Testis (tissue), 3 donors: ENCODE data around the gene ALS2CL. TPM values are rescaled to one million over a fixed set of nuclear protein-coding genes. Genes with fewer than 3 reads are reported as not detected.

ENCODE experiments used
- DNase-seq: peaks from one replicate; pipeline ENCODE4 v3.0.0-alpha.2; 2019
- H3K27ac ChIP-seq, 2 donors: fragments of 200-600 bp; sonication (generic); one replicate each; pipeline ENCODE4 v1.5.1; 2019
- H3K27me3 ChIP-seq: fragments of 200-600 bp; sonication (generic); one replicate; pipeline ENCODE4 v1.5.1; 2019
- H3K36me3 ChIP-seq: fragments of 200-600 bp; sonication (generic); one replicate; pipeline ENCODE4 v1.5.1; 2017; ENCODE audit warnings: low read depth; ENCODE audit errors: missing control alignments
- H3K4me1 ChIP-seq: fragments of 200-600 bp; sonication (generic); one replicate; pipeline ENCODE4 v1.5.1; 2019
- H3K4me3 ChIP-seq, 2 donors: fragments of 200-600 bp; sonication (generic); one replicate each; pipeline ENCODE4 v1.5.1; 2017 to 2019
- H3K9me3 ChIP-seq: fragments of 200-600 bp; sonication (generic); one replicate; pipeline ENCODE4 v1.5.1; 2017
- POLR2A ChIP-seq: fragments of 450-650 bp; IDR thresholded peaks from one replicate; pipeline ENCODE4 v1.6.1; 2017; ENCODE audit warnings: antibody characterized with exemption, mild to moderate bottlenecking, moderate library complexity
- WGBS, 2 donors: methylation state at CpG; one replicate each; pipeline ENCODE4 v1.1.5; 2018; 5-methylcytosine and 5-hydroxymethylcytosine counted together
- intact Hi-C: fragments of 100-400 bp; cut with DNase I; formaldehyde crosslinking; loops from one replicate; pipeline ENCODE4 v1.15.1; 2023; ENCODE audit warnings: low total_unique reads
- polyA plus RNA-seq: library from polyadenylated mRNA; stranded (reverse); fragments of 350-450 nt; fragmentation: Illumina TruSeq; extraction: RNeasy Lipid Tissue Mini Kit (QIAGEN cat#74804); gene quantifications from one replicate; pipeline ENCODE4 v1.2.3, GENCODE V29; 2014; ENCODE audit warnings: low read depth, low replicate concordance; ENCODE audit not compliant: insufficient read depth
- total RNA-seq, 2 donors: library from RNA; depleted of rRNA; stranded (reverse); fragments of >200 nt; gene quantifications; one replicate each; pipeline ENCODE4 v1.2.3, GENCODE V29; 2016
- TF ChIP-seq, protein P1 (sequence below), 3 experiments: fragments of 450-650 bp in 2 of 3; fragments of 200-600 bp in 1 of 3; sonication (generic) in 1 of 3; IDR thresholded peaks; one replicate each; pipeline ENCODE4 v1.5.1; 2016 to 2019; ENCODE audit warnings: antibody characterized with exemption in 3 of 3, mild to moderate bottlenecking in 2 of 3, moderate library complexity in 1 of 3

Gene ALS2CL
- total and polyA plus RNA-seq, 3 donors from 2014 or later: 4.4 to 11.2 (median 5.4) TPM

DNA sequence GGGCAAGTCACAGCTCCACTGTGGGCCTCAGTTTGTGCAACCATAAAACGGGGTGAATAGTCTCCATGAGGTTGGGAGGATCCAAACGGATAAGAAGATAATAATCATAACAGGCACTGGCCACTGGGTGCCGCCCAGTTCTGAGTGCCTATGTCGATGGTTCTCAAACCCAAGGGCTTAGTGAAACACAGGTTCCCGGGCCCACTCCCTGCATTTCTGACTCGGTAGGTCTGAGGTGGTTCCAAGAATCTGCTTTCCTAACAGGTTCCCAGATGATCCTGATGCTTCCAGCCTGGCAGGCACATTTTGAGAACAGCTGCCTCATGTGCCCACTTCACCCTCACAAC lies 21.2 kb downstream of the ALS2CL start:
- Histone ChIP-seq H3K36me3 (no peaks in the 10 kb centered on the region), H3K9me3 (no peaks in the 10 kb centered on the region), H3K27ac (no peak overlapping the region), H3K27me3 (no peaks in the 10 kb centered on the region), H3K4me1 (no peaks in the 10 kb centered on the region), H3K4me3 (no peak overlapping the region)
- 93 to 94% methylated on average over 6 of the region's 6 CpGs for WGBS, 2 donors
- intact Hi-C loops: no loop called here
- no peak for DNase-seq
- TF ChIP-seq POLR2A: no peak
- TF ChIP-seq, protein P1, sequence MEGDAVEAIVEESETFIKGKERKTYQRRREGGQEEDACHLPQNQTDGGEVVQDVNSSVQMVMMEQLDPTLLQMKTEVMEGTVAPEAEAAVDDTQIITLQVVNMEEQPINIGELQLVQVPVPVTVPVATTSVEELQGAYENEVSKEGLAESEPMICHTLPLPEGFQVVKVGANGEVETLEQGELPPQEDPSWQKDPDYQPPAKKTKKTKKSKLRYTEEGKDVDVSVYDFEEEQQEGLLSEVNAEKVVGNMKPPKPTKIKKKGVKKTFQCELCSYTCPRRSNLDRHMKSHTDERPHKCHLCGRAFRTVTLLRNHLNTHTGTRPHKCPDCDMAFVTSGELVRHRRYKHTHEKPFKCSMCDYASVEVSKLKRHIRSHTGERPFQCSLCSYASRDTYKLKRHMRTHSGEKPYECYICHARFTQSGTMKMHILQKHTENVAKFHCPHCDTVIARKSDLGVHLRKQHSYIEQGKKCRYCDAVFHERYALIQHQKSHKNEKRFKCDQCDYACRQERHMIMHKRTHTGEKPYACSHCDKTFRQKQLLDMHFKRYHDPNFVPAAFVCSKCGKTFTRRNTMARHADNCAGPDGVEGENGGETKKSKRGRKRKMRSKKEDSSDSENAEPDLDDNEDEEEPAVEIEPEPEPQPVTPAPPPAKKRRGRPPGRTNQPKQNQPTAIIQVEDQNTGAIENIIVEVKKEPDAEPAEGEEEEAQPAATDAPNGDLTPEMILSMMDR (IDR thresholded peaks at IDR 0.05): no peak

DNA sequence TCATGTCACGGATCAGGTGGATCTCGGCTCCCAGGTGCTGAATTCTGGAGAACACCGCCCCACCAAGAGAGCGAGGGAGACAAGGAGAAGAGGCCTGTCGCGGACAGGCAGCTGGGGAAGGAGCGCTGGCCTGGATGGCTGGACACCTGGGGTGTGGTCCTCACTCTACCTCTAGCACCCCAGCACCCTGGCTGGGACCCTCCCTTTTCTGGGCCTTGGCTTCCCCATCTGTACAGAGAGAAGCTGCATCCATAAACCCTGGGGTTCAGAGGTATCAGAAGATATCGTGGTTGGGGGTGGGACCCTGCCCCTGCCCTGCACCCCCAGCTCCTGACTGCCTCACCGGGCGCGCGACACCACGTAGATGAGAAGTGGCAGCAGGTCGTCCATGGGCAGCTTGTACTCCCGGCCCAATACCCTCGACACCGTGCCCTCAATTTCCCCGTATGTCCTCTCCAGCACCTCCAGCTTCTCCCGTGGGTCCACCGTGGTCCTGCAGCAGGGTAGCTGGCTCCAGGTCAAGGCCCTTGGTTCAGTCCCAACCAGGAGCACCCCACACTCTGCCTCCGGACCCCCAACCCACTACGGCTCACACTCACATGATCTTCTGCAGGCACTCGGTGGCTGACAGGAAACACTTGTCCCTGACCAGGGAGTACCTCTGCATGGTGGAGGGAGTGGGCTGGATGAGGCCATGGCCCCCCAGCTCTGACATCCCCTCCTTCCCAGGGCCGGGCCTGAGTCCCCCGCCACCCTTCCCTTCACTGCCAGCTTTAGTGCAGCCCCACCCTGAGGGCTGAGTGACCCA lies 21.7 kb downstream of the ALS2CL start:
- no peak for DNase-seq
- no peak for TF ChIP-seq POLR2A
- TF ChIP-seq, protein P1 (IDR thresholded peaks at IDR 0.05): no peak
- Histone ChIP-seq H3K27me3 (no peaks in the 10 kb centered on the region), H3K4me1 (no peaks in the 10 kb centered on the region), H3K27ac (no peak overlapping the region), H3K36me3 (no peaks in the 10 kb centered on the region), H3K4me3 (no peak overlapping the region), H3K9me3 (no peaks in the 10 kb centered on the region)
- intact Hi-C loops: no loop called here
- 92 to 99% methylated on average over 20 to 25 of the region's 25 CpGs for WGBS, 2 donors

DNA sequence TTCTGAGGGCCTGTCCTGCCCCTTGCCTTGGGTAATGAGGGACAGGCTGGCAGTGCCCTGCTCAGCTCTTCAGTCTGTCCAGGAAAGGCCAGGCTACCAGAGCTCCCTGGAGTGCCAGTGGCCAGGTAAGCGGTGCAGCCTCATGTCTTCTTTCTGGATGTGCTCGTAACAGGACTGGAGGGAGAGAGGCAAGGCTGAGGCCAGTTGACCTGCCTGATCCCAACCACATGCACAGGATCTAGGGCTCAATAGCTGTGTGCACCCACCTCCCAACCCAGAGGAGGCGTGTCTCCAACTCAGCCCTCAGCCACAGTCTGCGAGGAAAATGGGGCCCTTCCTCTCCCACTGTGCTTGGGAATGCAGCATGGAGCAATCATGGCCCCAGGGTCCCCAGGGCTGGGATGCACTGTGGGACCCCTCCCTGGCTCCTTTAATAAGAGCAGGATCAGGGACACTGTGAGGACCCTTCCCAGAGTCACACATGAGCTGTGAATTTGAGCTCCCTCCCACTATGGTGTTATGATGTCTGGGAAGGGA lies 22.5 kb downstream of the ALS2CL start:
- Histone ChIP-seq H3K9me3 (no peaks in the 10 kb centered on the region), H3K27ac (no peak overlapping the region), H3K4me3 (no peak overlapping the region), H3K36me3 (no peaks in the 10 kb centered on the region), H3K4me1 (no peaks in the 10 kb centered on the region), H3K27me3 (no peaks in the 10 kb centered on the region)
- intact Hi-C loops: no loop called here
- DNase-seq: no peak
- WGBS, 2 donors: 94 to 97% methylated on average over 3 to 4 of the region's 4 CpGs
- TF ChIP-seq POLR2A: no peak
- TF ChIP-seq, protein P1 (IDR thresholded peaks at IDR 0.05): no peak

DNA sequence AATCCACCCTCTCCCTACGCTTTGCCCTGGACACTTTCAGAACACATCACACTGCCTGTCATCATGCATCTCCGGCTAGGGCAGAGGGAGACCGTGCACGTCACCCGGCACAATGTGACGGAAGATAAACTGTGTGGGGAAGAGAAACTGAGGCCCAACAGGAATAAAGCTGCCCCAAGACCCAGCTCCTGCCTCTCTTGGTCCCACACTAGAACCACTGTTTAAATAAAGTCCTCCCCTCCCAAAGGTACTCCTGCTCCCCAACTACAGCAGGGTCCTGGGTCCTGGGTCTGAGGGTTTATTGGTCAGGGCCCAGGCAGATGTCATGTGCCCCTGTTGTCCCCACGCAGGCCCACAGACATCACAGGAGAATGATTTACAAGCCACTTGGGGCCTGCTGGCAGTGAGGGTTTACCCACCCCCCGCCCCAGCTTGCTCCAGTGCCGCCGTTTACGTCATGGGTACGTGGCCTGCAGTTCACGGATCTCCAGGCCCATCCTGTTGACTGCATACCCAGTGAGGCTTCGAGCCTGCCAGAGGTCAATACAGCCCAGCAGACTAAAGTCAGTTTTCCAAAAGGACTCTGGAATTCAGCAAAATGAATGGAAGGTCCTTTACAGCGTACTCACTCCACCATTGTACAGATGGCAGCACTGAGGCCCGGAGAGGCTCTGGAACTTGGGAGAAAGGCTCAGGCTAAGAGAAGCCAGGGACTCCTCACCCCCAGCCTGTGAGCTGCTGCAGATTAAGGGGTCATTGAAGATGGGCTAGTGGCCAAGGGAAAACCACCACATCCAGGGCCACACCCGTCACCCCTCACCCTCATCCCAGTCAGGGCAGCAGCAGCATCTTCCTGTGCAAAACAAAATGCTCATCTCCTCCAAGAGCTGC lies 23.2 kb downstream of the ALS2CL start:
- Histone ChIP-seq H3K9me3 (no peaks in the 10 kb centered on the region), H3K36me3 (no peaks in the 10 kb centered on the region), H3K4me3 (no peak overlapping the region), H3K27ac (no peak overlapping the region), H3K4me1 (no peaks in the 10 kb centered on the region), H3K27me3 (no peaks in the 10 kb centered on the region)
- no peak for DNase-seq
- WGBS, 2 donors: 84 to 85% methylated on average over 10 to 17 of the region's 17 CpGs
- intact Hi-C loops: no loop called here
- no peak for TF ChIP-seq POLR2A
- TF ChIP-seq, protein P1 (IDR thresholded peaks at IDR 0.05): no peak
